Measurements from ENCODE around the gene SPAG8.

- TF ChIP-seq POLR2AphosphoS5 (IDR thresholded peaks at IDR 0.05), result no peak
- no peak for TF ChIP-seq CTCF (IDR thresholded peaks at IDR 0.05)
- TF ChIP-seq EP300 (IDR thresholded peaks at IDR 0.05), result no peak
- no peak for TF ChIP-seq POLR2A (IDR thresholded peaks at IDR 0.05)
Measured at GRCh38 chr9:35763803-35764202, 48.3 kb downstream of the SPAG8 start.
